ENCODE results near the gene NPIPB6.

- TF ChIP-seq EP300 (IDR thresholded peaks at IDR 0.05), result no peak
- no peak for TF ChIP-seq CTCF (IDR thresholded peaks at IDR 0.05)
- TF ChIP-seq POLR2A (IDR thresholded peaks at IDR 0.05), result no peak
Measured at GRCh38 chr16:28304214-28304613, 59.1 kb downstream of the NPIPB6 start.
